Stomach (tissue), 9 donors: ENCODE results near the gene CYP21A2. TPM values are rescaled to one million over a fixed set of nuclear protein-coding genes. Genes with fewer than 3 reads are reported as not detected.
"Not testable (repeated sequence)": the region's sequence is repeated elsewhere in the genome, so short reads cannot be mapped to it uniquely, and the experiment has no call there.

ENCODE experiments used
- DNase-seq, 2 donors: peaks; one replicate each; pipeline versions ENCODE4 v3.0.0 to v3.0.0-alpha.2; 2013 to 2019
- H3K27ac ChIP-seq, 5 donors: fragments of 200-600 bp in 4 of 5; sonication (generic) in 4 of 5; one replicate each; pipeline ENCODE4 v1.5.1; 2013 to 2019; ENCODE audit warnings: mild to moderate bottlenecking in 1 of 5, moderate library complexity in 1 of 5
- H3K27me3 ChIP-seq, 3 donors: fragments of 200-600 bp; sonication (generic); one replicate each; pipeline ENCODE4 v1.5.1; 2017 to 2019; ENCODE audit warnings: mixed run types in 1 of 3
- H3K36me3 ChIP-seq, 4 donors: fragments of 200-600 bp; sonication (generic); 1 replicate in 3 of 4; 2 replicates in 1 of 4; pipeline ENCODE4 v1.5.1; 2016 to 2019
- H3K4me1 ChIP-seq, 4 donors: fragments of 200-600 bp; sonication (generic); one replicate each; pipeline ENCODE4 v1.5.1; 2016 to 2019
- H3K4me3 ChIP-seq, 4 donors: fragments of 200-600 bp; sonication (generic) in 3 of 4; one replicate each; pipeline ENCODE4 v1.5.1; 2016 to 2019; ENCODE audit warnings: mild to moderate bottlenecking in 1 of 4
- H3K9me3 ChIP-seq, 4 donors: fragments of 200-600 bp; sonication (generic); one replicate each; pipeline ENCODE4 v1.5.1; 2016 to 2019
- WGBS, 5 donors: extraction: QIAGEN DNeasy Blood & Tissue Kit in 3 of 5; methylation state at CpG; one replicate each; pipeline versions ENCODE4 v1.1.5 to v1.1.7; 2013 to 2018; 5-methylcytosine and 5-hydroxymethylcytosine counted together
- intact Hi-C: fragments of 100-400 bp; cut with DNase I; formaldehyde crosslinking; loops from one replicate; pipeline ENCODE4 v1.15.1; 2023; ENCODE audit warnings: low total_unique reads
- polyA plus RNA-seq, 3 donors: library from polyadenylated mRNA; stranded (reverse); fragments of 200-250 nt; gene quantifications; one replicate each; pipeline ENCODE4 v1.2.3, GENCODE V29; 2013
- total RNA-seq, 5 donors: library from RNA; depleted of rRNA; stranded (reverse); fragments of >200 nt; gene quantifications; one replicate each; pipeline versions ENCODE4 v1.1.0 to v1.2.3, GENCODE V29; 2014 to 2016
- donor health status: healthy with polysubstance abuse.
- donor health status: Bipolar disorder and iron deficiency.
- donor health status: healthy.

CYP21A2 gene
- total and polyA plus RNA-seq, 8 donors: 1.3 to 23.8 (median 1.4) TPM; not detected in 5

DNA sequence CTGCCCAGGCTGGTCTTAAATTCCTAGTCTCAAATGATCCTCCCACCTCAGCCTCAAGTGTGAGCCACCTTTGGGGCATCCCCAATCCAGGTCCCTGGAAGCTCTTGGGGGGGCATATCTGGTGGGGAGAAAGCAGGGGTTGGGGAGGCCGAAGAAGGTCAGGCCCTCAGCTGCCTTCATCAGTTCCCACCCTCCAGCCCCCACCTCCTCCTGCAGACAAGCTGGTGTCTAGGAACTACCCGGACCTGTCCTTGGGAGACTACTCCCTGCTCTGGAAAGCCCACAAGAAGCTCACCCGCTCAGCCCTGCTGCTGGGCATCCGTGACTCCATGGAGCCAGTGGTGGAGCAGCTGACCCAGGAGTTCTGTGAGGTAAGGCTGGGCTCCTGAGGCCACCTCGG is 663 bp downstream of the CYP21A2 start:
- intact Hi-C loops, H3K4me1 ChIP-seq, H3K27ac ChIP-seq, DNase-seq, H3K27me3 ChIP-seq, H3K36me3 ChIP-seq, H3K9me3 ChIP-seq, H3K4me3 ChIP-seq: not testable (repeated sequence)
- 64 to 82% (median 74%) methylated on average over 2 to 5 of the region's 5 CpGs for WGBS, 5 donors

GRCh38 chr6:32039321-32040274 is 1.4 kb downstream of the CYP21A2 start:
- intact Hi-C loops, H3K9me3 ChIP-seq, H3K27me3 ChIP-seq, H3K4me3 ChIP-seq, DNase-seq, H3K36me3 ChIP-seq, H3K4me1 ChIP-seq, H3K27ac ChIP-seq: not testable (repeated sequence)
- WGBS, 5 donors: 65 to 80% (median 75%) methylated on average over 7 to 23 of the region's 24 CpGs

DNA sequence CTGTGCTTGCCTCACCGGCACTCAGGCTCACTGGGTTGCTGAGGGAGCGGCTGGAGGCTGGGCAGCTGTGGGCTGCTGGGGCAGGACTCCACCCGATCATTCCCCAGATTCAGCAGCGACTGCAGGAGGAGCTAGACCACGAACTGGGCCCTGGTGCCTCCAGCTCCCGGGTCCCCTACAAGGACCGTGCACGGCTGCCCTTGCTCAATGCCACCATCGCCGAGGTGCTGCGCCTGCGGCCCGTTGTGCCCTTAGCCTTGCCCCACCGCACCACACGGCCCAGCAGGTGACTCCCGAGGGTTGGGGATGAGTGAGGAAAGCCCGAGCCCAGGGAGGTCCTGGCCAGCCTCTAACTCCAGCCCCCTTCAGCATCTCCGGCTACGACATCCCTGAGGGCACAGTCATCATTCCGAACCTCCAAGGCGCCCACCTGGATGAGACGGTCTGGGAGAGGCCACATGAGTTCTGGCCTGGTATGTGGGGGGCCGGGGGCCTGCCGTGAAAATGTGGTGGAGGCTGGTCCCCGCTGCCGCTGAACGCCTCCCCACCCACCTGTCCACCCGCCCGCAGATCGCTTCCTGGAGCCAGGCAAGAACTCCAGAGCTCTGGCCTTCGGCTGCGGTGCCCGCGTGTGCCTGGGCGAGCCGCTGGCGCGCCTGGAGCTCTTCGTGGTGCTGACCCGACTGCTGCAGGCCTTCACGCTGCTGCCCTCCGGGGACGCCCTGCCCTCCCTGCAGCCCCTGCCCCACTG is 2.3 kb downstream of the CYP21A2 start:
- H3K27me3 ChIP-seq, H3K27ac ChIP-seq, H3K9me3 ChIP-seq, intact Hi-C loops, H3K4me3 ChIP-seq, H3K36me3 ChIP-seq, DNase-seq, H3K4me1 ChIP-seq: not testable (repeated sequence)
- 75 to 88% (median 84%) methylated on average over 14 to 21 of the region's 43 CpGs; no CpG with 5 or more reads in 1 of the 5 donors for WGBS, 5 donors

DNA sequence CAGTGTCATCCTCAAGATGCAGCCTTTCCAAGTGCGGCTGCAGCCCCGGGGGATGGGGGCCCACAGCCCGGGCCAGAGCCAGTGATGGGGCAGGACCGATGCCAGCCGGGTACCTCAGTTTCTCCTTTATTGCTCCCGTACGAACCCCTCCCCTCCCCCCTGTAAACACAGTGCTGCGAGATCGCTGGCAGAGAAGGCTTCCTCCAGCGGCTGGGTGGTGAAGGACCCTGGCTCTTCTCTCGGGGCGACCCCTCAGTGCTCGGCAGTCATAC is 2.8 kb downstream of the CYP21A2 start:
- 63 to 75% (median 74%) methylated on average over 5 to 7 of the region's 13 CpGs; no CpG with 5 or more reads in 2 of the 5 donors for WGBS, 5 donors
- H3K27me3 ChIP-seq, H3K4me1 ChIP-seq, intact Hi-C loops, H3K9me3 ChIP-seq, H3K27ac ChIP-seq, H3K4me3 ChIP-seq, DNase-seq, H3K36me3 ChIP-seq: not testable (repeated sequence)

DNA sequence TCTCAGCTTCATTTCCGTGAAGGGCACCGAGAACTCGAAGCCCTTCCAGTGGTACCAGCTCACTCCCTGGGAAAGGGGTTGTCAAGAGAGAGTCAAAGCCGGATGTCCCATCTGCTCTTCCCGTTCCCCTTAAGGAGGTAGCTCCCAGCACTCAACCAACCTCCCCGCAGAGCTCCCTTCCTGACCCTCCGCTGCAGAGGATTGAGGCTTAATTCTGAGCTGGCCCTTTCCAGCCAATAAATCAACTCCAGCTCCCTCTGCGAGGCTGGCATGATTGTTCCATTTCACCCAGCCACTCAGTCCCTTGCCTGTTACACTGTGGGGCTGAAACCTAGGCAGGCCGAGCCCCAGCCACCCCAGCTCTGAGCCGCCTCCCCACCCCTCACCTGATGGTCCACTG is 3.2 kb downstream of the CYP21A2 start:
- H3K9me3 ChIP-seq, H3K27ac ChIP-seq, DNase-seq, H3K4me3 ChIP-seq, H3K27me3 ChIP-seq, intact Hi-C loops, H3K4me1 ChIP-seq, H3K36me3 ChIP-seq: not testable (repeated sequence)
- WGBS, 5 donors: 64 to 88% (median 80%) methylated on average over 4 to 6 of the region's 10 CpGs

- DNase-seq, H3K9me3 ChIP-seq, intact Hi-C loops, H3K36me3 ChIP-seq, H3K4me3 ChIP-seq, H3K27ac ChIP-seq, H3K27me3 ChIP-seq: not testable (repeated sequence)
- peaks cover 0 to 16% (median 7%) of the 10 kb centered on the region in 4 donors for H3K4me1 ChIP-seq
- 85 to 94% (median 91%) methylated on average over 4 to 13 of the region's 15 CpGs for WGBS, 5 donors
Observed at GRCh38 chr6:32042276-32042675, 4.1 kb downstream of the CYP21A2 start.

DNA sequence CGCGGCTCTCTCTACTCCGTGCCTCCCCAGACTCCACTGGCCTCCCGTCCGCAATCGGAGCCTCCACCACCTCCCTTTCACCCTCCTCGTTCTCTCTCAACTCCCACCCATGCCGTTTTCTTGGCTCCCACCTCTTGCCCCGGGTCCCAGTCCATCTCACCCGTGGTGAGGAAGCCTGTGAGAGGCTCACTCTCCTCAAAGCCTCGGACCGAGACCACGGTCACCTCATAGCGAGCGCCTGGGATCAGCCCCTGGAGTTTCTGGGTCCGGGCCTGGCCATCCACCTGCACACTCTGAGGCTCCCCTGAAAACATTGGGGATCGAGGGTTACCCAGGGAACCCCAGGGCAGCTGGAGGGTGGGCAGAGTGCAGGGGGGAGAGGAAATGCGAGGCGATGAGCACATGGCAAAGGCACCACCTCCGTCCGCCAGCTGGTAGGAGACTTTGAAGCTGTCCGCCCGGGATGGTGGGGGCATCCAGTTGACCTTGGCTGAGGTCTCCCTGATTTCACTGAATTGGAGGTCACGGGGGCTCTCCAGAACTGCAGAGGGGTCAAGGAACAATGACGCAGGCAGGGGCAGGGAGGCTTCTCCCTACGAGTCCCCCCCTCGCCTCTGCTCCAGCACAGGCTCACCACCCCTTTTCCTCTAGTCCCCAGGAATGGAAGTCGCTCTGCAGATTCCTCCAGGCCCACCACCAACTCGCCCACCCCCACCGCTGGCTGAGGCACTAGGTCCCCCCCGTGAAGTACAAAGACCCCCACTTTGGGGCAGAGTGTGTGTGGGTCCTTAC is 5.6 kb downstream of the CYP21A2 start:
- H3K4me3 ChIP-seq, H3K27ac ChIP-seq, H3K36me3 ChIP-seq, H3K9me3 ChIP-seq, DNase-seq, H3K27me3 ChIP-seq, intact Hi-C loops: not testable (repeated sequence)
- WGBS, 5 donors: 87 to 94% (median 92%) methylated on average over 10 to 16 of the region's 31 CpGs
- peaks cover 8 to 30% (median 19%) of the 10 kb centered on the region in 4 donors for H3K4me1 ChIP-seq

DNA sequence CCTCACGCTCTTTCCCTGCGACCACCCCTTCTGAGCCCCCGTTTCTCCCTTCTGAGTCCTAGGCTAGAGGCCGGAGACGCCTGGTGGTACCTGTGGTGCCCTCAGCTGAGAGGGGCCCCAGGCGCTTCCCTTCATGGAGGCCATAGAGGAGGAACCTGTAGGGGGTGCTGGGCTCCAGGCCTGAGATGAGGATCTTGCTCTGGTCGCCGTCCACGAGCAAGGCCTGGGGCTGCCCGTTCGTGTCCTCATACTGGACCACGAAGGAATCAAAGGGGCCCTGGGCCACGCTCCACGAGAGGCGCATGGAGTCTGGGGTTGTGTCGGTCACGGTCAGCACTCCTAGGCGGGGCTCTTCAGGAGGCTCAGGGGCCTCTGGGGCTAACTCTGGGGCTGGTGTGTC is 6.7 kb downstream of the CYP21A2 start:
- WGBS, 5 donors: 80 to 90% (median 86%) methylated on average over 2 to 11 of the region's 18 CpGs
- H3K4me3 ChIP-seq, H3K36me3 ChIP-seq, H3K27me3 ChIP-seq, intact Hi-C loops, H3K27ac ChIP-seq, H3K9me3 ChIP-seq, DNase-seq: not testable (repeated sequence)
- peaks cover 8 to 30% (median 19%) of the 10 kb centered on the region in 4 donors for H3K4me1 ChIP-seq
